MM.1S (cell line): ENCODE data around the gene LRRC43.

Experiments used
- DNase-seq: peaks from one replicate; pipeline ENCODE4 v3.0.0-alpha.2; 2015
- H2AFZ ChIP-seq: fragments of 300-600 bp; sonication (generic); 2 replicates; pipeline ENCODE4 v1.6.0; 2016; ENCODE audit warnings: antibody characterized with exemption, low read length
- H3F3A ChIP-seq: fragments of 300-600 bp; sonication (generic); 2 replicates; pipeline ENCODE4 v1.6.1; 2016; ENCODE audit warnings: mild to moderate bottlenecking, antibody characterized with exemption, low read length, moderate library complexity, mixed read lengths; ENCODE audit not compliant: insufficient read depth
- H3K27ac ChIP-seq: fragments of 300-600 bp; sonication (generic); 2 replicates; pipeline ENCODE4 v1.5.1; 2016; ENCODE audit warnings: mild to moderate bottlenecking, low read length
- H3K27me3 ChIP-seq: fragments of 300-600 bp; sonication (generic); replicated peaks from 2 replicates; pipeline ENCODE4 v1.6.0; 2016; ENCODE audit warnings: low read length; ENCODE audit not compliant: insufficient read depth
- H3K36me3 ChIP-seq: fragments of 300-600 bp; sonication (generic); replicated peaks from 2 replicates; pipeline ENCODE4 v1.6.1; 2016; ENCODE audit warnings: mild to moderate bottlenecking, low read length, mixed read lengths; ENCODE audit not compliant: insufficient read depth
- H3K4me1 ChIP-seq: fragments of 300-600 bp; sonication (generic); 2 replicates; pipeline ENCODE4 v1.6.1; 2016; ENCODE audit warnings: low read length, mixed read lengths
- H3K4me2 ChIP-seq: fragments of 300-600 bp; sonication (generic); 2 replicates; pipeline ENCODE4 v1.6.0; 2016; ENCODE audit warnings: low read depth, low read length
- H3K4me3 ChIP-seq: fragments of 300-600 bp; sonication (generic); 2 replicates; pipeline ENCODE4 v1.5.1; 2016; ENCODE audit warnings: low read length, mixed read lengths
- H3K79me2 ChIP-seq: fragments of 300-600 bp; sonication (generic); 2 replicates; pipeline ENCODE4 v1.6.1; 2016; ENCODE audit warnings: mixed run types, low read length, mixed read lengths
- H3K9ac ChIP-seq: fragments of 300-600 bp; sonication (generic); 2 replicates; pipeline ENCODE4 v1.6.1; 2016; ENCODE audit warnings: low read length, mixed read lengths
- H3K9me2 ChIP-seq: fragments of 300-600 bp; sonication (generic); replicated peaks from 2 replicates; pipeline ENCODE4 v1.6.1; 2016; ENCODE audit warnings: mild to moderate bottlenecking, low read length, mixed read lengths; ENCODE audit not compliant: insufficient read depth
- H3K9me3 ChIP-seq: fragments of 300-600 bp; sonication (generic); replicated peaks from 2 replicates; pipeline ENCODE4 v1.6.1; 2016; ENCODE audit warnings: mild to moderate bottlenecking, low read length, mixed read lengths; ENCODE audit not compliant: insufficient read depth
- H4K20me1 ChIP-seq: fragments of 300-600 bp; sonication (generic); 2 replicates; pipeline ENCODE4 v1.6.1; 2016; ENCODE audit warnings: mild to moderate bottlenecking, low read length, moderate library complexity, mixed read lengths; ENCODE audit not compliant: insufficient read depth
- CTCF ChIP-seq: fragments of 300-600 bp; sonication (generic); IDR thresholded peaks from 2 replicates; pipeline ENCODE4 v1.5.1; 2016; ENCODE audit warnings: antibody characterized with exemption, low read length, mixed read lengths
- EZH2 ChIP-seq: fragments of 300-600 bp; sonication (generic); optimal IDR thresholded peaks from 2 replicates; pipeline ENCODE3; 2017; ENCODE audit warnings: low read depth, mild to moderate bottlenecking, antibody characterized with exemption, low read length, mixed read lengths
- EZH2phosphoT487 ChIP-seq: fragments of 300-600 bp; sonication (generic); IDR thresholded peaks from 2 replicates; pipeline ENCODE4 v1.6.1; 2018; ENCODE audit warnings: antibody characterized with exemption, low read length

LRRC43 gene

GRCh38 chr12:122250536-122250935, 67.6 kb downstream of the LRRC43 start:
- no peak overlapping the region for H3K27ac ChIP-seq
- H2AFZ ChIP-seq, result no peak overlapping the region
- no peak overlapping the region for H3K4me2 ChIP-seq
- H3F3A ChIP-seq, result no peaks in the 10 kb centered on the region
- no peak overlapping the region for H3K9ac ChIP-seq
- no peak overlapping the region for H3K4me3 ChIP-seq
- DNase-seq, result no peak
- H3K36me3 ChIP-seq, result no peaks in the 10 kb centered on the region
- no peaks in the 10 kb centered on the region for H3K9me2 ChIP-seq
- H4K20me1 ChIP-seq, result no peaks in the 10 kb centered on the region
- no peaks in the 10 kb centered on the region for H3K9me3 ChIP-seq
- H3K4me1 ChIP-seq, result no peaks in the 10 kb centered on the region
- no peaks in the 10 kb centered on the region for H3K79me2 ChIP-seq
- H3K27me3 ChIP-seq, result no peaks in the 10 kb centered on the region
- no peak for TF ChIP-seq EZH2phosphoT487
- TF ChIP-seq EZH2, result no peak
- no peak for TF ChIP-seq CTCF
